ENCODE data around the gene LST1. TPM values are rescaled to one million over a fixed set of nuclear protein-coding genes. Genes with fewer than 3 reads are reported as not detected.

LST1 gene
- total RNA-seq, 1 experiment from 2014 or later, result not detected

DNA sequence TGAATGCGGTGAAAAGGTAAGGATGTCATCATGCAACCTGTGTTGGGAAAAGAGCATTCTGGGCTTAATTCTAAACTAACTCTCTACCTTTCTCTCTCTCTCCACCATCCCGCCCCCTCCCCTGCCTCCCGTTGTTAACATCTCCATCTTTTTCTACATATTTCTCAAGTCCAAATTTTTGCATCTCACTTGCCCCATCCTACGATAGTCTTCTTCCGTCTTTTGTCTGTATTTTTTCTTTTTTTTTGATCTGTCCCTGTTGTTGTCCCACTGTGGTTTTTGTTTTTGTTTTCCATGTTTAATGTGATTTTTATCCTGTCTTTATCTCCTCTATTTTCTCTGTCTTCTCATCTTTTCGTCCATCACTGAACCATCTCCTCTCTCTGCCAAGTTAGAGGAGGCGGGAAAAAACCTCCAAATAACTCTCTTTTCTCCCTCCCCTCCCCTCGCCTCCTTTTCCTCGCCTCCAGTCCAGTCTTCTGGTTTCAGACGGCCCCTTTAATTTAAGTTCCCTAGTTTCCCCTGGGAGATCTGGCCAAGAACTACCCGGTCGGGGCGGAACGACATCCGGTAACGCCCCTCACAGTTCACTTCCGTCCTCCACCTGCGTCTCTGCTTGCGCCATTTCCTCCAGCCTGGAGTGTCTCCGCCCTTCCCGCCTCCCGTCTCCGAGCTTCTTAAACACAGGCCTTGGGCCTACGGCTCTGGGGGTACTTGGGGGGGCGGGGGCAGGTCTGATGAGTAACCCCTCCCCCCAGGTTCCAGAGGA, 38.9 kb upstream of the LST1 start, which contains the start of gene NFKBIL1:
TSS of gene NFKBIL1 (plus strand) at position 651 of the 769 bp plus-strand sequence. CDS start at position 738, 87 bp downstream.
- Histone ChIP-seq H3K9me3 (ENCODE audit: low read depth, low read length, poor library complexity, severe bottlenecking) (no peaks in the 10 kb centered on the region), H3K4me3 (ENCODE audit: low read depth, low read length, poor library complexity, severe bottlenecking) (peak within 1 kb of the TSS; percentile 47), H3K27ac (ENCODE audit: low read depth, low read length, poor library complexity, severe bottlenecking) (peak within 1 kb of the TSS; percentile 71), H3K4me1 (ENCODE audit: insufficient read depth, low read length, poor library complexity, severe bottlenecking) (peaks cover 11% of the 10 kb centered on the region), H3K36me3 (ENCODE audit: insufficient read depth, low read length, poor library complexity, severe bottlenecking) (peaks cover 4% of the 10 kb centered on the region), H3K27me3 (replicated peaks; ENCODE audit: insufficient read depth, low read depth, low read length, poor library complexity) (no peaks in the 10 kb centered on the region)
- intact Hi-C loops (cut with micrococcal nuclease; ENCODE audit: unreplicated experiment), result loop anchor here (1.0 to 10.0 kb wide), 4 partner anchors 51 to 348 kb away; partner anchors contain the start of genes APOM, BAG6, CLIC1 and EHMT2
- CTCF ChIA-PET, result interaction anchor here (0.5 to 3.9 kb wide), 7 partner anchors 49 to 550 kb away, joined by 3 to 31 read pairs (median 7); no protein-coding TSS in a partner anchor
- BruUV-seq (replicated peaks), result no TSS peak
- DNase-seq (ENCODE audit: low spot score), result peak; percentile 99
- no peak for TF ChIP-seq EZH2 (IDR thresholded peaks at IDR 0.05; ENCODE audit: borderline replicate concordance, low read depth, low read length, poor library complexity, severe bottlenecking)
- TF ChIP-seq, protein P1, sequence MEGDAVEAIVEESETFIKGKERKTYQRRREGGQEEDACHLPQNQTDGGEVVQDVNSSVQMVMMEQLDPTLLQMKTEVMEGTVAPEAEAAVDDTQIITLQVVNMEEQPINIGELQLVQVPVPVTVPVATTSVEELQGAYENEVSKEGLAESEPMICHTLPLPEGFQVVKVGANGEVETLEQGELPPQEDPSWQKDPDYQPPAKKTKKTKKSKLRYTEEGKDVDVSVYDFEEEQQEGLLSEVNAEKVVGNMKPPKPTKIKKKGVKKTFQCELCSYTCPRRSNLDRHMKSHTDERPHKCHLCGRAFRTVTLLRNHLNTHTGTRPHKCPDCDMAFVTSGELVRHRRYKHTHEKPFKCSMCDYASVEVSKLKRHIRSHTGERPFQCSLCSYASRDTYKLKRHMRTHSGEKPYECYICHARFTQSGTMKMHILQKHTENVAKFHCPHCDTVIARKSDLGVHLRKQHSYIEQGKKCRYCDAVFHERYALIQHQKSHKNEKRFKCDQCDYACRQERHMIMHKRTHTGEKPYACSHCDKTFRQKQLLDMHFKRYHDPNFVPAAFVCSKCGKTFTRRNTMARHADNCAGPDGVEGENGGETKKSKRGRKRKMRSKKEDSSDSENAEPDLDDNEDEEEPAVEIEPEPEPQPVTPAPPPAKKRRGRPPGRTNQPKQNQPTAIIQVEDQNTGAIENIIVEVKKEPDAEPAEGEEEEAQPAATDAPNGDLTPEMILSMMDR (conservative IDR thresholded peaks at IDR 0.05; ENCODE audit: low read depth, low read length), result no peak
- POLR2A ChIA-PET (ENCODE audit: low non-redundant PET), result interaction anchor here (0.5 to 0.6 kb wide), 4 partner anchors 19 to 353 kb away, joined by 3 to 15 read pairs (median 10); no protein-coding TSS in a partner anchor

DNA sequence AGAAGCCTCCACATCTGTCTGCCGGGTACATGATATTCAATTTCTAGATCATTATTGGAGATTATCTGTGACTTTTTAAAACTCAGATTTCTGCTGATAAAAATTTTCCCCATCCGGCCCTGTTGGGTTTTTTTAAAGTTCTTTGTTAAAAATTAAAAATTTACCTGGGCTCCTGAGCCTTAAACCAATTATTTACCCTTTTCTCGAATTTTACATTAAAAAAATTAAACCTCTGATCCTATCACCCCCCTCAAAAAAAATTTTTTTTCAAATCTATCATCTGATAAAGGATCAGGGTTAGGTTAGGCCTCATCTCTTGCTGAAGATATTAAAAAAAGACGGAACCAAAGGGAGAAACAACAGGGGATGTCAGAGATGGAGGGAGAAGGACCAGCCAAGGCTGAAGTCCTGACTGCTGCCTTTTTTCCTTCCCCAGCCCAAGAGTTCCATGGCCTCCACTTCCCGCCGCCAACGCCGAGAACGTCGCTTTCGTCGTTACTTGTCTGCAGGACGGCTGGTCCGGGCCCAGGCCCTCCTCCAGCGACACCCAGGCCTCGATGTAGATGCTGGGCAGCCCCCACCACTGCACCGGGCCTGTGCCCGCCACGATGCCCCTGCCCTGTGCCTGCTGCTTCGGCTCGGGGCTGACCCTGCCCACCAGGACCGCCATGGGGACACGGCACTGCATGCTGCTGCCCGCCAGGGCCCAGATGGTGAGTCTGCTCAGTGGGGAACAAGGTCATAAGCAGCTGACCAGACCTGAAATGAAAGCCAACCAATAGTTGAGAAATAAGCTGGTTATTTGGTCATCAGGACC, 38.1 kb upstream of the LST1 start:
- intact Hi-C loops (cut with micrococcal nuclease; ENCODE audit: unreplicated experiment), result loop anchor here (10.0 kb wide), 3 partner anchors 107 to 347 kb away; partner anchors contain the start of genes APOM, BAG6, CLIC1 and EHMT2
- BruUV-seq (replicated peaks), result TSS peak; percentile 43

More for the DNA sequence above, 38.1 kb upstream of the LST1 start:
- Histone ChIP-seq H3K27me3 (replicated peaks; ENCODE audit: insufficient read depth, low read depth, low read length, poor library complexity) (no peaks in the 10 kb centered on the region), H3K4me1 (ENCODE audit: insufficient read depth, low read length, poor library complexity, severe bottlenecking) (peaks cover 11% of the 10 kb centered on the region), H3K36me3 (ENCODE audit: insufficient read depth, low read length, poor library complexity, severe bottlenecking) (peaks cover 4% of the 10 kb centered on the region), H3K4me3 (ENCODE audit: low read depth, low read length, poor library complexity, severe bottlenecking) (peak overlapping the region; percentile 47), H3K27ac (ENCODE audit: low read depth, low read length, poor library complexity, severe bottlenecking) (peak overlapping the region; percentile 71), H3K9me3 (ENCODE audit: low read depth, low read length, poor library complexity, severe bottlenecking) (no peaks in the 10 kb centered on the region)
- TF ChIP-seq, protein P1 (conservative IDR thresholded peaks at IDR 0.05; ENCODE audit: low read depth, low read length), result no peak
- TF ChIP-seq EZH2 (IDR thresholded peaks at IDR 0.05; ENCODE audit: borderline replicate concordance, low read depth, low read length, poor library complexity, severe bottlenecking), result no peak
- no peak for DNase-seq (ENCODE audit: low spot score)
- ChIA-PET POLR2A (ENCODE audit: low non-redundant PET) (interaction anchor here (0.5 to 0.6 kb wide), 2 partner anchors 20 to 279 kb away, joined by 3 to 8 read pairs; no protein-coding TSS in a partner anchor), CTCF (interaction anchor here (0.5 to 3.9 kb wide), 5 partner anchors 48 to 500 kb away, joined by 3 to 31 read pairs (median 4); no protein-coding TSS in a partner anchor)

Measured in A673 (cell line).